GM19463 (cell line): ENCODE measurements around the gene THSD4.

Experiments
- ATAC-seq: cut with Tn5 transposase; IDR thresholded peaks from one replicate; pipeline ENCODE4 v1.9.1; 2021; ENCODE audit warnings: mild to moderate bottlenecking, moderate library complexity; ENCODE audit not compliant: unreplicated experiment

The THSD4 gene

GRCh38 chr15:71691458-71692417, 576.5 kb downstream of the THSD4 start:
- ATAC-seq: no peak

- no peak for ATAC-seq
Observed at GRCh38 chr15:71697236-71697635, 582.0 kb downstream of the THSD4 start.

- ATAC-seq: no peak
Observed at GRCh38 chr15:71698030-71698429, 582.8 kb downstream of the THSD4 start.

GRCh38 chr15:71698742-71699141, 583.5 kb downstream of the THSD4 start:
- ATAC-seq: no peak

GRCh38 chr15:71699977-71700376, 584.7 kb downstream of the THSD4 start:
- no peak for ATAC-seq

- no peak for ATAC-seq
Observed at GRCh38 chr15:71701808-71702207, 586.5 kb downstream of the THSD4 start.

GRCh38 chr15:71702496-71702895, 587.2 kb downstream of the THSD4 start:
- ATAC-seq: no peak

GRCh38 chr15:71705151-71705550, 589.9 kb downstream of the THSD4 start:
- no peak for ATAC-seq

- ATAC-seq: no peak
Observed at GRCh38 chr15:71706461-71707229, 591.4 kb downstream of the THSD4 start.

GRCh38 chr15:71707230-71708050, 592.2 kb downstream of the THSD4 start:
- no peak for ATAC-seq

- no peak for ATAC-seq
Observed at GRCh38 chr15:71708051-71708429, 592.8 kb downstream of the THSD4 start.

GRCh38 chr15:71708741-71709140, 593.5 kb downstream of the THSD4 start:
- ATAC-seq: no peak

GRCh38 chr15:71709808-71710418, 594.6 kb downstream of the THSD4 start:
- ATAC-seq: no peak

GRCh38 chr15:71712182-71712581, 596.9 kb downstream of the THSD4 start:
- ATAC-seq: no peak

GRCh38 chr15:71713191-71713809, 598.0 kb downstream of the THSD4 start:
- ATAC-seq: no peak

GRCh38 chr15:71715914-71716313, 600.6 kb downstream of the THSD4 start:
- ATAC-seq: no peak

GRCh38 chr15:71716990-71717389, 601.7 kb downstream of the THSD4 start:
- ATAC-seq: no peak

GRCh38 chr15:71718116-71718910, 603.0 kb downstream of the THSD4 start:
- no peak for ATAC-seq

- no peak for ATAC-seq
Observed at GRCh38 chr15:71723344-71723743, 608.1 kb downstream of the THSD4 start.
